GM19025 (cell line): ENCODE measurements around the gene ACOXL.

Source experiments
- ATAC-seq: cut with Tn5 transposase; IDR thresholded peaks from one replicate; pipeline ENCODE4 v1.9.1; 2021; ENCODE audit warnings: mild to moderate bottlenecking, low read depth, moderate library complexity; ENCODE audit not compliant: unreplicated experiment

The ACOXL gene

DNA sequence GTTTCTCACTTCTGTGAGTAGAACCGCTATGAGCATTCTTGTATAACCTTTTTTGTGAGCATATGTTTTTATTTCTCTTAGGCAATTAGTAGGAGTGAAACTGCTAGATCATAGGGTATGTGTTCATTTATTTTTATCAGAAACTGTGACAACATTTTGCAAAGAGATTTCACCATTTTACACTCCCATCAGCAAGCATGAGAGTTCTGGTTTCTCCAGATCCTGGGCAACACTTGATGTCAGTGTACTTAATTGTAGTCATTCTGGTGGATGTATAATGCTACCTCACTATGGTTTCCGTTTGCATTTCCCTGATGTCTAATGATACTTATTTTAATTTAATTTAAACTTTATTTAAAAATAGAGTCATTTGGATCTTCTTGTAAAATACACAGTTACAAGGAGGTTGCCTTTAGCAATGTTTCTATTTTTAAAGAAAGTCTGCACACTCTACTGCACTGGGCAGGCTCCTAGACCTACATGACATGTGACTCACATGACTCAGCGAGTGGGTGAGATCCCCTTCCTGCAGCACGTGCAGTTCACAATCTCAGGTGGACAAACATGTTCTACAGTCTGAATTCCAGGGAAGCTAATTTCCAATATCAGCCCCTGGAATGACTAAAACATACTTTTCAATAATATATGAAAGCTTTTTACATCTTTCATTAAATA lies 261.3 kb downstream of the ACOXL start:
- no peak for ATAC-seq

DNA sequence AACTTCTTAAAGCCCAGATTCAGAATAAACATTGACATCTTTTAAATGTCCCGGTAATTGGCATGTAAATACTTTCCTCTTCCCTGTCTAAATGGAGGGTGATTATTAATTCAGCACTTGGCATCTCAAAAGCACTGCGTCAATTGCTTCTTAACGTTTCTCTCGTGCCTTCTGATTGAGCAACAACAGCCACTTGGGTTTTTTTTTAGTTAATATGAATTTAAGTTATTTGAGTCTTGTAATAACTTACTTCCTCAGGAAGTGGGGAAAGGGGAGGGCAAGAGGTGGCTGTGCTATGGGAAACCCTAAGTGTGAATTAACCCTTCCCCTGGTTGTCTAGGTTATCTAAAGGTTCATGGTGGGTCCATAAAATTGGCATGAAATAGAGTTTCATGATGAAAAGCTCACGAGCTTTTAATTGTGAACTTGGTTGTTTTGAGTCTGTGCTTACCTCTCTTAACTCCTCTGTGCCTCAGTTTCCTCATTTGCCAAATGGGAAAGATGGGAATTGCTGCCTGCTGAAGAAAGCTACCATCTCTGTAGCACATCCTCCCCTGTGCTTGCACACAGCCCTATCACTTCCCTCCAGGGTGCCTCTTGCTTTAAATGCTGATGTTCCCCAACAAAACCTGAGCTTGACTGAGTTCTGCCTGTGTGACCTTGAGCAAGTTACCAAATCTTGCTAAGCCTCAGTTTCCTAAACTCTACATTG lies 262.0 kb downstream of the ACOXL start:
- no peak for ATAC-seq

DNA sequence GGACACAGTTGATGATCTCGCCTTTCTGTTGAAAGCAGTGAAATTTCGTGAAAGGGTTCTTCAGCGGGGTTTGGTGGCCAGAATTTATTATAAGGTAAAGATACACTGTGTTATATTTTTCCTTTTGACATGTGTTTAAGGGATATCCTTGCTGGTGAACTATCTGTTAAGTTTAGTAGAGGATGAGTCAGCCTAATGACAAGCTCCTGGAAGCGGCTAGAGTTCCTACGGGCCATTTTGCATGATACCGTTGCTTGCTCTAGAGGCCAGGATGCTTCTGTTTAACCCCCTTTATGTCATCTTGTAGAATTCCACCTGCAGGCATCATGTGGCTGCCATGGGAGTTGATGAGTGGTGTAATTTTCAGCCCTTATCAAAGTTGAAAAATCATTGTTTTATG lies 263.5 kb downstream of the ACOXL start:
- no peak for ATAC-seq

DNA sequence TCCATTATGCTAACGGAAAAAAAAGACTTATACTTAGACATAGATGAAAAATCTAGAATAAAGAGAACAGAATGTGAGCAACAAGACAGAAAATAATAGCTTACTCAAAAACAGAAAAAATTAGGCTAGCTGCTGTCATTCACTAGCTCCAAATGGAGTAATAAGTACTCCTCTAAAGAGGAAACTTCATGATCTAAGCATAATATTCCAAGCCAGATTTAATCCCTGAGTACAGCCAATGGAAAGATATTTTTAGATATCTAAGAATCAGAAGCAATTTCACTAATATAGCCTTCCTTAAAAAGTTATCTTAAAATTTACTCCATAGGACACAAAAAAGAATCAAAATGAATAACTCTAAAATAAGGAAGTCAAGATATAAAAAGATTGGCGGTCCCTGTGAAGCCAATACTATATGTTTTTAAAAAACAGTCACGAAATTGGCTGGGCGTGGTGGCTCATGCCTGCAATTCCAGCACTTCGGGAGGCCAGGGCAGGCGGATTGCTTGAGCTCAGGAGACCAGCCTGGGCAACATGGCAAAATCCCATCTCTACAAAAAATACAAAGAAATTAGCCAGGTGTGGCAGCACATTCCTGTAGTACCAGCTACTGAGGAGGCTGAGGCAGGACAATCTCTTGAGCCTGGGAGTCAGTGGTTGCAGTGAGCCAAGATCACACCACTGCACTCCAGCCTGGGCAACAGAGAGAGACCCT lies 265.1 kb downstream of the ACOXL start:
- no peak for ATAC-seq

DNA sequence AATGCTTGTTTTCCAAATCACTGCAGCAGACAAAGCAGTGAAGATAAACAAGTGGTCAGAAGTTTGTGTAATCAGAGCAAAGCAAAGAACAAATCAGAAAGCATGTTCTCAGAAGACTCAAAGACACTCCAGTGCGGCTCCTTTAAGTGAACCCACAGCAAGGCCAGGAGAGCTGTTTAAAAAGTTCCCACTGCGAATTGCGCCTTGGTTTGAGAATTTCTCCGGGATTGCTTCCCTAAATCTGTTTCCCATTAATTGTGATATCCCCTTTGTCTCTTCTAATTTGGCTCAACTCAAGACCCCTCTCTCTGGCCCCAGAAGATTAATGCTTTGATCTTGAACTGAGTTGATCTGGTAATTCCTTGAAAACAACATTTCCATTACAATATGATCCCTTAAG lies 265.9 kb downstream of the ACOXL start:
- no peak for ATAC-seq

DNA sequence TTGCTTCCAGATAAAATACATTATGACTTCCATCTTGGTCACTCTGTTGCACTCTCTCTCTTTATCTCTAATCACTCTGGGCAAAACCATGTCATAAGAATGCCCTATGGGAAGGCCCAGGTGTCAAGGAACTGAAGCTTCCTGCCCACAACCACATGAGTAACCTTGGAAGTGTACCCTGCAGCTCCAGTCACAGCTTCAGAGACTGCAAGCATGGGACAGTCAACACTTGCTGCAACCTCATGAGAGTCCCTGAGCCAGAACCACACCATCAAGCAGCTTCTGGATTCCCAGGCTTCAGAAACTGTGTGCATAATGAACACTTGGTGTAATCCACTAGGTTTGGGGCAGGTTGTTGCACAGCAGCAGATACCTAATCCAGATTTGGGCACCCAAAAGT lies 267.3 kb downstream of the ACOXL start:
- no peak for ATAC-seq

DNA sequence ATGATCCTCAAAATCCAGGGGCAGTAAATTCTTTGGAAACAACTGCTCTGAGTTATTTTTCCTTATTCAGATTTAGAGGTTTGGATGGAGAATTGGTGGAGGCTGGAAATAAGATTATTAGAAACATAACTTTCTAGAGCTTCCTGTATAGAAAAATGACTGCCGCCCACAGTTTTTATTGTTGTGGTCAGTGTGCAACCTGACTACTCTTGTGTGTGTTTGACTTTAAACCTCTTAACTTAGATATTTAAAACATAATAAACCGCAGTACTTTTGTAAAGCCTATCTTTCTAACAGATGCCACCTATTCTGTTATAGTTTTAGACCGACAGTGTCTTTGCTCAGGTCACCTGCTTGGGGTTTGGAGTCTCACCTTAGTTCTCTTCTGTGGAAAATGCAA lies 272.9 kb downstream of the ACOXL start:
- ATAC-seq: no peak

DNA sequence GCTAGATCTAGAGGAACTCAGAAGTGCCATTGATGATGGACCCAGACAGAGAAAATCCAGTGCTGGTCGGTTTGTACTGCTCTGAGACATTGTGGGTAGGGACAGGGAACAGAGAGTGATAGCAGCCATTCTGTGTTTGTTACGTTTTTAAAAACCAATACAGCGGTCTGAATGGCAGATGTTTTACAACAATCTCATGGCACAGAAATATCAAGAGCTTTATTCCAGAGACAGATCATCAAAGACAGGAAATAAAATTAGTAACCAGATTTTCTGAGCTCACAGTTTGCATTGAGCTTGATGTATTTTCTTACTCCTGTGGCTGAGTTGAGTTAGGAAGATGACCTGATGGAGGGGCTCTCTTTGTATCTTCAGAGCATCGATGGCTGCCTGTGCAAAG lies 273.4 kb downstream of the ACOXL start:
- no peak for ATAC-seq

DNA sequence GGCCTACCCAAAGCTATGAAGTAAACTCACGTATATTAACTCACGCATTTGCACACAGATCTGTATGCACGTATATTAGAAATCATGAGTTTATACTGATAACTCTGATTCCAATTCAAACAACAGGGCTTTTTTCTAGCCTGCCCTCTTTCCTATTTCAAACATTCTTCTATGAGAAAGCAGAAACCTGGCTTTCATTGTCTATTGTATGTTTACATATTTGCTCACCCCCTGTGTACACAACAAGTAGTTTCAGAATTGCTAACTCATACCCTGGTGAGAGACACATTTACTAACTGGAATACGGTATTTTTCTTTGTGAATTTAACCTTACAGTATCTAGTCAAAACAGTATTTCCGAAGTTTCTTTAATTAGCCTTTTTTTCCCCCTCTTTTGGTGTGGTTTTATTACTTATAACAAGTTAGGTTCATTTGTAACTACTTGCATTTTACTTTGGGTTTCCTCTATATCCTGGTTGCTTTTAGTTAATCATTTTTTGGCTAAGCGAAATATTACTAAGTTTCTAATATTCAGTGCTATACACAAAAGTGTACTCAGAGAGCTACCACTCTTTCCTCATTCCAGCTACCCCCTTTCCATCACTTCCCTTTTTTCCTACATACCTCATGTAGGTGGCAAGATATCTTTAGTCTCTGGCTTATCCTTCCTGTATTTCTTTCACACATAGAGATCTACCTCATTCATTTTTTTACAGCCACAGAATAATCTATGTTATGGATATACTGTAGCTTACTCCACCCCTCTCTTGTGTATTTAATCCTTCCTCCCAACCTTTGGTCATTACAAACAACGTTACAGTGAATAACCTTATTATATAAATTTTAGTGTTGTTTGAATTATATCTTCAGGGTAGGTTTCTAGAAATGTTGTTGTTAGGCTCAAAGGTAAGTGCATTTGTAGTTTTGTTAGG lies 275.6 kb downstream of the ACOXL start:
- no peak for ATAC-seq

DNA sequence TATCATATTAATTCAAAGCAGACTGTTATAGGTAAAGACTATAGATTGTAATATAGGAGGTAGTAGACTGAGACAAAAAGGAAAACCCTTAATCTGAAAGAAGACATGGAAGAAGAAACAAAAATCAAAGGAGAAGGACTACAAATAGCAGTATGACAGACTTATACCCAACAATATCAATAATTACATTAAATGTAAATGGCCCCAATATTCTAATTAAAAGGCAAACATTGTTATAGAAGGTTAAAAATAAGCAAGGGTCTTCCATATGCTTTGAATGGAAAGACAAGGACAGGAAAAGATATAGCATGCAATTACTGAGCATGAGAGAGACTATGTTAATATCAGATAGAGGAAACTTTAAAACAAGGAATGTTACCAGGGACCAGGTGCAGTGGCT lies 278.8 kb downstream of the ACOXL start:
- ATAC-seq: no peak

DNA sequence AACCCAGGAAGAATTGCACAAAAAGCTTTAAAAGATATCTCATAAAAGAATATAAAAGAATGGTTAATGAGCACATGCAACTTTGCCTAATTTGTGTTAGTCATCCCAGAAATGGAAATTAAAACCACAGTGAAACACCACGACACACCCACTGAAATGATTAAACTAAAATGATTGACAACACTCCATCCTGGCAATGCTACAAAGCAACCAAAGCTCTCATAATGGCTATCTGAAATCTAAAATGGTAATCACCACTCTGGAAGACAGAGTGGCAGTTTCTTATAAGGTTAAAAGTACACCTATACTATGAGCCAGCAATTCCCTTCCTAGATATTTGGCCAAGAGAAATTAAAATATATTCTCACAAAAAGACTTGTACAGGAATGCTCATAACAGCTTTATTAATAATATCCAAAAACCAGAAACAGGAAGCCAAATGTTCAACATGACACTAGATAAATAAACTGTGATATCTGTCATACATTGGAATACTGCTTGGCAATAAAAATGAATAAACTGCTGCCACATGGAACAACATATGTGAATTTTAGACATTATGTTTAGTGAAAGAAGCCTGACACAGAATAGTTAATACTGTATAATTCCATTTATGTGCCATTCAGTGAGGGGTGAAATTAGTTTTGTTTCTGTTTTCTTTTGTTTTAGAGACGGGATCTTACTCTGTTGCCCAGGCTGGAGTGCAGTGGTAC lies 283.1 kb downstream of the ACOXL start:
- ATAC-seq: no peak

DNA sequence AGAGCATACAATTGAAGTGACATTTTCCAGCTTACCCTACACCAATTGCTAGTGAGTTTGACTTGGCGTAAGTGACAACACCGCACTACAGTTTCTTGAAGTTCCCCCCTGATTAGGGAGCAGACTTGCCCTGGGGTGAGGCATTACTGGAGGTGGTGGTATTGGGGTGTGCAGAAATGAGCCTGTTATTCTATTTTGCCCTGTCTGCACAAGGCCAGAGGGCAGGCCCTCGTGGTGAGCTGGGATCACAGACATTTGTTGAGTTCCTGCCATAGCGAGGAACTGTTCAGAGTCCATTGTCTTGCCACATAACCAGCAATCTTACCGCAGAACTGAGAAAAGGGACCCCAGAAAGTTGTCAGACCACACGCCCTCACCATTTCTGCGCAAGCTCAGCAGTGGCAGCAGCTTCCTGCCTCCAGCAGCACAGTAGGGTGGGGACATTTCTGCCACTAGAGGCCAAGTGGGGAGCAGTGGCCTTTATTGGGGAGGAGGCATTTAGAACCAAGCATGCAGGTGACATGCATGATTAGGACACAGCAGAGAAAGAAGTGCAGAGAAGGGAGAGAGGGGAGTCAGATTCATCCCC lies 284.8 kb downstream of the ACOXL start:
- ATAC-seq: no peak

DNA sequence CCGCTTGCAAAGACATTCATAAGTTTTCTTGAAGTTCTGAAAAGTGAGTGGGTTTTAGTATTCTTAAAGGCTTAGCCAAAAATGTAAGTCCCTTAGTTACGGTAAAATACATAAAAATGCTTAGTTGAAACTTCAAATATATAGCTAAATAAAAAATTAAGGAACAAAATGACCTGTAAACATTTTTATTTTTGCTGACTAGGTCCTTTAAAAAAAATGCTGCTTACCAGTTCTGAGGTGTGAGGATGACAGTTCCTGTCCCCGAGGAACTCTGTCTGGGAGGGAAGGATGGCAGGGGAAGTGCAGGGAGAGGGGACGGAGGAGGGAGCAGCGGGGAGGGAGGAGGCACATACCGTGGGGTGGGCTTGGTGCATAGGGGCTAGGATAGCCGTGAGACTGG lies 285.5 kb downstream of the ACOXL start:
- ATAC-seq: no peak

DNA sequence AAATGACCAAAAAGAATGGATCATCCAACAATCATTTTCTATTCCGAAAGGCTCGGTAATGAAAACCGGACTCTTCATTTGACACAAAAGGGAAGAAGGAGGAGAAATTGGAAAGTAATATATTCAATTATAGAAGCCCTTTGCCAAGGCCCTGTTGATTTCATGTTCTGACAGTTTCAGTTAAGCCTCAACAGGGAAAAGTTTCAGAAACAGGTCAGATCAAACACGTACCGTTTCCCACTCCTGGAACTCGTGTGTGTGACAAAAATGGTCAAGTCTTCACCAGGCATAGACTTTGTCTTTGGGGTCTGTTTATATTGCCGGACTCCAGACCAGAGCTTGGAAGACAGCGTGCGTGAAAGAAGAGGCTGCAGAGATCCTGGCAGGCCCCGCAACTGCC lies 287.0 kb downstream of the ACOXL start:
- no peak for ATAC-seq

DNA sequence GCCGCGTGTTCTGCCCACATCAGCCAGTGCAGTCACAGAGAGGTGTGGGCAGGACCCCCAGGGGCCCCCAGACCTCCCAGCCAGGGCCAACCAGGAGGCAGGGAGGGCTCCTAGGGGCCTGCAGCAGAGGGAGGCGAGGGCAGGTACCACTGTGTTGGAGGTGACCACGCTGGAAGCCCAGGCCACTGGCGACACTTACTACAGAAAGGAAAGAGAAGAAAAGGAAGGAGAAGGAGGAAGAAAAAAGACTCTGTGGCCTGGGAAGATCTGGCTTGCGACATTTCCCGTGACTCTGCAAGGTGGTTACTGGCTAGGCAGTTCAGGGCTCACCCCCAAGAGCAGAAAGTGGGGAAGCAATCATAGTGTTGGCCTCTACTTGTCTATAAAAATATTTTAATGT lies 290.3 kb downstream of the ACOXL start:
- ATAC-seq: no peak

DNA sequence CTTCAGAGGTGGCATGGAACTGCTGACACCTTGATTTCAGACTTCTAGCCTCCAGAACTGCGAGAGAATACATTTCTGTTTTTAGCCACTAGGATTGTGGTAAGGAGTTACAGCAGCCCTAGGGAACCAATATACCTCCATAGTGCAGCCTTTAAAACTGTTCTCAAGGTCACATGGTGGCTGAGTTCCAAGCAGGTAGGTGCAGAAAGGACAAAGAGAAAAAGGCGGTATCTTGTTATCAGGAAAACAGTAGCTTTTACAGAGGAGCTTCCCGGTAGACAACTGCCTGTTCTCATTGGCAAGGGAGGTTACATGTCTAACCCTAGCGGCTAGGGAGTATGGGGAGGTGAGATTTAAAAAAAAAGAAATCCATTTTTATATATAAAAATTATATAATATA lies 292.1 kb downstream of the ACOXL start:
- ATAC-seq: no peak

DNA sequence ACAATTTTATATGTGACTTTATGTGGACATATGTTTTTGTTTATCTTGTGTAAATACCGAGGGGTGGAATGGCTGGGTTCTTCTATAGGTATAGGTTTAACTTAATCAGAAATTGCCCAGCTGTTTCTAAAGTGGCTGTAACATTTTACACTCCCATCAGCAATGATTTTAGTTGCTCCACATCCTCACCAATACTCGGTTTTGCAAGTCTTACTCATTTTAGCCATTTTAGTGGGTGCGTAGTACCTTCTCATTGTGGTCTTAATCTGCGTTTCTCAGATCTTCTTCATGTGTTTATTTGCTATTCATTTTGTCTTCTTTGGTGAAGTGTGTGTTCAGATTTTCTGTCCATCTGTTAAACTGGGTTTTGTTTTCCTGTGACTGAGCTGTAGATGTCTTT lies 292.9 kb downstream of the ACOXL start:
- no peak for ATAC-seq

DNA sequence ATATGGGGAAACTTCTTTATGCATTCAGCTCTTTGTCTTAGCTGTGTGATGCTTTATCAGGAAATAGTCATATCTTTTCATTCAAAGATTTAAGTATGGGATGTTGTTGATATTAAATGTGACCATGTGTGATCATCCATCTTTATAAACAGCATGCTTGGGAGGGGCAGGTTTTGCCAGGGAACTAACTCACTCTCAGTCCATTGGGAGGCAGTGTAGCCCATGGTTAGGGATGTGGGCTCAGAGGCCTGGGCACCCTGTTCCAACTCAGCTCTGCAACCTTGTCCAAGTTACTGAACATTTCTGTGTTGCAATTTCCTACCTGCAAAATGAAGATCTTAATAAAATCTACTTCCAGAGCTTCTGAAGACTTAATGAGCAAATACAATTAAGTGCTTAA lies 296.3 kb downstream of the ACOXL start:
- ATAC-seq: no peak

DNA sequence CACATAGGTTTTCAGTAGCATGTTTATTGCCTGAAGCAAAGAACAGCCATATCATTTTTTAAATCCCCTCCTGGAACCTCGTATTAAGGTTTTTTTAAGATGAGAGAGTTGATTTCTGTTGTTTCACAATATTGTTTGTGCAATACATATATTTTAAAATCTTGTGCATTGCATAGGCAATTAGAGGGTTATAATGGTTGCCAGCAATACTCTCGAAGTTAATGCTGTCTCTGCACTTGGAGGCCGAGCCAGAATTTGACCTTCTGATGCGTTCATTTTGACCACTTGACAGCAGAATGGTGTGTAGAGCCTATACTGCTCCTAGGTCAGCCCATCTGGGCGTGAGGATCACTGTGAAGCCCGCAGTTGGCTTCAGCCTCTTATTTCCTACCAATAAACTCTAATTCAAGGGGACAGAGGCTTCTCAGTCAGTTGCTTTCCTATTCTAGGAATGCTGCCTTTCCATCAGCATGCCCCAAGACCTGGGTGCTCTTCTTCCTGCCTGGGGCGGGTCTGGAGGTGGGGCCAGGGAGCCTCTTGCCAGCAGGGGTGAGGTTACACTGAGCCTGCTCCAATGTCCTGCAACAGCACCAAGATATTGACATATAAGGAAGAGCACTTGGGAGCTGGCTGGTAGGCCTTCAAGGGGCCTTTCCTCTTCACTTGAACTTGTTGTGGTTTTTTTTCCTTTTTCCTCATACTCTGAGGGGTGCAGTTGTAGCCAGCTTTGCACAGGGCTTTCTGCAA lies 297.0 kb downstream of the ACOXL start:
- no peak for ATAC-seq
